ENCODE data around the gene TBX1.

GRCh38 chr22:19740586-19740985 is 20.0 kb upstream of the TBX1 start:
- TF ChIP-seq ZFX (IDR thresholded peaks at IDR 0.05; ENCODE audit: borderline replicate concordance) (no peak), CTCF (IDR thresholded peaks at IDR 0.05) (no peak)

Measured in 22Rv1 (cell line).